Measurements from ENCODE around the gene DPYD.
"Not testable (repeated sequence)": the region's sequence is repeated elsewhere in the genome, so short reads cannot be mapped to it uniquely, and the experiment has no call there.

DPYD gene

DNA sequence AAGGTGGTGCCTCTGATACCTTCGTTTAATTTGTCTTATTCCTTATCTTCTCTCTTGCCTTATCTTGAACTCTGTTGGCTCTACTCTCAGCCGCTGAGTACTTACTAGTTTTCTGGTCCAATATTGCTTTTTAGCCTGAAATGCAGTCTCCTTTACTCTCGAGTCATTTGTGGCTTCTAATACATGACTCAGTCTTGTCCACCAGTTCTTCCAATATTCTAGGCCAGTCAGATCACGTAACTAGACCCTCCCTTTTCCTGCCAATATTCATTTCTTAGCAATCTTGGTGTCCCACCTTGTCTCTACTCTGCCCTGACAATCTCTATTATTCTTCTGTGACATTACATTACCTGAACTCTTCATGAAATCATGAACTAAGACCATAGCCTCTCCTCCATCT is 555.8 kb downstream of the DPYD start:
- TF ChIP-seq, protein P1, sequence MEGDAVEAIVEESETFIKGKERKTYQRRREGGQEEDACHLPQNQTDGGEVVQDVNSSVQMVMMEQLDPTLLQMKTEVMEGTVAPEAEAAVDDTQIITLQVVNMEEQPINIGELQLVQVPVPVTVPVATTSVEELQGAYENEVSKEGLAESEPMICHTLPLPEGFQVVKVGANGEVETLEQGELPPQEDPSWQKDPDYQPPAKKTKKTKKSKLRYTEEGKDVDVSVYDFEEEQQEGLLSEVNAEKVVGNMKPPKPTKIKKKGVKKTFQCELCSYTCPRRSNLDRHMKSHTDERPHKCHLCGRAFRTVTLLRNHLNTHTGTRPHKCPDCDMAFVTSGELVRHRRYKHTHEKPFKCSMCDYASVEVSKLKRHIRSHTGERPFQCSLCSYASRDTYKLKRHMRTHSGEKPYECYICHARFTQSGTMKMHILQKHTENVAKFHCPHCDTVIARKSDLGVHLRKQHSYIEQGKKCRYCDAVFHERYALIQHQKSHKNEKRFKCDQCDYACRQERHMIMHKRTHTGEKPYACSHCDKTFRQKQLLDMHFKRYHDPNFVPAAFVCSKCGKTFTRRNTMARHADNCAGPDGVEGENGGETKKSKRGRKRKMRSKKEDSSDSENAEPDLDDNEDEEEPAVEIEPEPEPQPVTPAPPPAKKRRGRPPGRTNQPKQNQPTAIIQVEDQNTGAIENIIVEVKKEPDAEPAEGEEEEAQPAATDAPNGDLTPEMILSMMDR (IDR thresholded peaks at IDR 0.05), result no peak
- no peak for TF ChIP-seq ZFX (IDR thresholded peaks at IDR 0.05; ENCODE audit: borderline replicate concordance)
- no peak overlapping the region for H3K27ac ChIP-seq

DNA sequence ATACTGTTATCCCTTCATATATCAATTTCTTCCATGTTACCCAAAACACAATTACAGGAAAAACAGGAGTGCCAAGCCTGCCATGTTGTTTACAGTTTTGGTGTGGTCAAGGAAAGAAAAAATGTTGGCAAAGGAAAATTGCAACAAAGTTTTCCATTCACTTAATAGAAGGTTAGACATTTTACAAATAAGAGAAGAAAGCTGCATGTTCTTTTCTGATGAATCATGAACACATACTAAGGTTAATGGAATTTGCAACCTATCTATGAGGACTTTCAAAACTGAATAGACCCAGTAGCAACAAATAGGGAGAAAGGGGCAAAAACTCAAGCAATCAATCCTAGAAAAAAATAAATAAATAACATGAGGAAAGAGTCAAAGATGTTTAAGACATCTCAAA is 556.7 kb downstream of the DPYD start:
- TF ChIP-seq, protein P1 (IDR thresholded peaks at IDR 0.05), result no peak
- no peak for TF ChIP-seq ZFX (IDR thresholded peaks at IDR 0.05; ENCODE audit: borderline replicate concordance)
- no peak overlapping the region for H3K27ac ChIP-seq

GRCh38 chr1:97356309-97356708 is 564.5 kb downstream of the DPYD start:
- H3K27ac ChIP-seq, result no peak overlapping the region
- no peak for TF ChIP-seq ZFX (IDR thresholded peaks at IDR 0.05; ENCODE audit: borderline replicate concordance)

- no peak for TF ChIP-seq ZFX (IDR thresholded peaks at IDR 0.05; ENCODE audit: borderline replicate concordance)
- TF ChIP-seq, protein P1 (IDR thresholded peaks at IDR 0.05), result no peak
Observed at GRCh38 chr1:97352936-97353382, 567.9 kb downstream of the DPYD start.

GRCh38 chr1:97351846-97352245 is 569.0 kb downstream of the DPYD start:
- TF ChIP-seq, protein P1 (IDR thresholded peaks at IDR 0.05), result no peak
- H3K27ac ChIP-seq, result no peak overlapping the region

More at GRCh38 chr1:97352936-97353382, 567.9 kb downstream of the DPYD start:
- H3K27ac ChIP-seq, result no peak overlapping the region

DNA sequence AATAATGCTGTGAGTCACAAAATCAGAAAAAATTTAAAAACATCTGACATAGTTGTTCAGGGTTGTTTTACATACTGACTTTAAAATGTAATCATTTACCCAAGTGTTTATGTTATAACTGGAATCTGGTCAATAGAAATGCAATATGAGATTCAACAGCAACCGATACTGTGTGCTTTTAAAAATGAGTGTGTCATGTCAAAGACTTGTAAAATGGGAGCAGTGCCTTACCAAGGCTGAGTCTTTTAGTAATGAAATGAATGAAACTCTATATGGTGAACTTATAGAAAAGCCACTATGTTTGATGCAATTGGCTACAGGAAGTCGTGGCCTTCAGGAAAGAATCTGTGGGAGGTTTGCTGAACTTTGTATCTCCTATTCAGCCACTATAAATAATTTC is 570.2 kb downstream of the DPYD start:
- TF ChIP-seq, protein P1 (IDR thresholded peaks at IDR 0.05), result no peak
- TF ChIP-seq ZFX (IDR thresholded peaks at IDR 0.05; ENCODE audit: borderline replicate concordance), result no peak
- H3K27ac ChIP-seq, result no peak overlapping the region

DNA sequence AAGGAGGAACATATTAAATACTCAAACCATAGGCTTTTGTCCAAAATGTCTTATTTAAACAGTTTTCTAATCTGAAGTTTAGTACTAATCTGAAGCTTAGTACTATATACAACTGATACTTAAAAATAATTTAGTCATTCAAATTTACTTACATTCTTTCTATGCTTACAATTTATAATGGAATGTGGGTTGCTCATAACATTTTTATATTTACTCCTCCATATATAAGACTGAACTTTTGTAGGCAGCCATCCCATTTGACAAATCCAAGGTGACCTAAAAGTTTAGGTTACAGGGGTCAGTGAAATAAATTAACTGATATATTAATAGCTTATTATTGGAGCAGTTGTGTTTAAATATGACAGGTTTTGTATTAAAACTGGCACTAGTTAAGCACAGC is 570.6 kb downstream of the DPYD start:
- no peak overlapping the region for H3K27ac ChIP-seq
- no peak for TF ChIP-seq ZFX (IDR thresholded peaks at IDR 0.05; ENCODE audit: borderline replicate concordance)
- TF ChIP-seq, protein P1 (IDR thresholded peaks at IDR 0.05), result no peak

GRCh38 chr1:97349794-97350193 is 571.0 kb downstream of the DPYD start:
- not testable (repeated sequence) for H3K27ac ChIP-seq
